ENCODE measurements around the gene RCOR1.

Gene RCOR1

DNA sequence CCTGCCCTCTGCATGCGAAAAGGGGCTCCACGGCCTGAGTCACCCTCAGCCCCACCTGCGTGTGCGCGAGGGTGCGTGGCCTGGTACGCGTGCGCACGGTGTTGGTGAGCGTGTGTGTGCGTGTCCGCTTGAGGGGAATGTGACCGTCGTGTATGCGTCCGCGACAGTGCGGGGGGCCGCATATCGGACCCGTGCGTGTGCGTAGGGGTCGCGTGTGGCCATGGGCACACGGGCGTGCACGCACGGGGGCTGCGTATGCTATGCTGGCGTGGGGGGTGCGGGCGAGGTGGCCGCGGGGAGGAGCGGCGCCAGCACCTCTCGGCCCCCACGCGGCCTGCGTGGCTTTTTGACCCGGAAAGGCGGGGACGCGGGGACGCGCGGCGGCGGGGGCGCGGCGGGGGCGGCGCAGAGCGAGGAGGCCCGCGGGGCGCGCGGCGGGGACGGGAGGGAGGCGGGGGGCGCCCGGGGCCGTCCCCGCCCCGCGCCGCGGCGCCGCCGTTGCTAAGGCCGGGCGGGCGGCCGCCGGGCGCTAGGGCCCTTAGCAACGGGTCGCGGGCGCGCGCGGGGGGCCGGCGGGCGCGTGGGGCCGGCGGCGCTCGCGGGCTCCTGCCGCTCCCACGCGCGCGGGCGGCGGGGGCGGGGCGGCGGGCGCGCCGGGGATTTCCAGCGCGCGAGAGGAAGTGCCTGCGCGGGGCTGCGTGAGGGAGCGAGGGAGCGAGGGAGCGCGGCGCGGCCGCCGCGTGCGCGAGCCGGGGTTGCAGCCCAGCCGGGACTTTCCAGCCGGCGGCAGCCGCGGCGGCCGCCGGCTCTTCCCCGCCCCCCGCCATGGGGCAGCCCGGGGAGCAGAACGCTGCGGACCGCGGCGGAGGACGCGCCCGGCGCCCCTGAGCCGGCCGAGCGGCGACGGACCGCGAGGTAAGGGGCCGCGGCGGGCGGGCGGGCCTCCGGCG, 184.6 kb downstream of the RCOR1 start, which contains the start of gene TRAF3:
TSS of gene TRAF3 (plus strand) at position 689 of the 950 bp plus-strand sequence. CDS start 92,753 bp downstream, outside the sequence.
- peak within 1 kb of the TSS; percentile 82 for H3K4me3 ChIP-seq (ENCODE audit: low read depth, low read length)

DNA sequence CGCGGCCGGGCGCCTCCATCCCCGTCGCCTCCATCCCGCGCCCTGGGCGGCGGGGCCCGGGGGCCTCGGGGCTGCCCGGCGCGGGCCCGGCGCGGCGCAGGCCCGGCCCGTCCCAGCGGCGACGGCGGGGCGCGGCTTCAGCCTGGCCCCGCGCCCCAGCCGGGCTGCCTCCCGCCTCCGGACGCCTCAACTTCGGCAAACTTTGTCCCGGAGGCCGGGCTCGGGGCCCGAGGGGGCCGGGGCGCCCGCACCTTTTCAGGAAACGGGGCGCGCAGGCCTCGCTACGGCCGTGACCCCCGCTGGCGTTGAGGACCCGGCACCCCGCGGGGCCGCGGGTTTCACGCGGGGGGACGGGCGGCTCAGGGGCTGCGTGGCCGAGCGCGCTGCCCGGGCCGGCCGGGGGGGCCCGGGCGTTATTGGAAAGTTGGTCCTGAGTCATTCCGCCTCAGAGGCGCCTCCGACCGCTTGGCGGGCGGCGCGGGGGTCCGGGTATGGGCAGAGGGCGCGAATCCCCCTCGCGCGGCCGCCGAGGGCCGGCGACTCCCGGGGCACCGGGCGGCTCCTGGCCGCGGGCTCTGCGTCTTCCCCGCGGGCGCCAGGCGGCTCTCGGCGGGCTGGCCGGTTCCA, 185.4 kb downstream of the RCOR1 start:
- TF ChIP-seq, protein P1, sequence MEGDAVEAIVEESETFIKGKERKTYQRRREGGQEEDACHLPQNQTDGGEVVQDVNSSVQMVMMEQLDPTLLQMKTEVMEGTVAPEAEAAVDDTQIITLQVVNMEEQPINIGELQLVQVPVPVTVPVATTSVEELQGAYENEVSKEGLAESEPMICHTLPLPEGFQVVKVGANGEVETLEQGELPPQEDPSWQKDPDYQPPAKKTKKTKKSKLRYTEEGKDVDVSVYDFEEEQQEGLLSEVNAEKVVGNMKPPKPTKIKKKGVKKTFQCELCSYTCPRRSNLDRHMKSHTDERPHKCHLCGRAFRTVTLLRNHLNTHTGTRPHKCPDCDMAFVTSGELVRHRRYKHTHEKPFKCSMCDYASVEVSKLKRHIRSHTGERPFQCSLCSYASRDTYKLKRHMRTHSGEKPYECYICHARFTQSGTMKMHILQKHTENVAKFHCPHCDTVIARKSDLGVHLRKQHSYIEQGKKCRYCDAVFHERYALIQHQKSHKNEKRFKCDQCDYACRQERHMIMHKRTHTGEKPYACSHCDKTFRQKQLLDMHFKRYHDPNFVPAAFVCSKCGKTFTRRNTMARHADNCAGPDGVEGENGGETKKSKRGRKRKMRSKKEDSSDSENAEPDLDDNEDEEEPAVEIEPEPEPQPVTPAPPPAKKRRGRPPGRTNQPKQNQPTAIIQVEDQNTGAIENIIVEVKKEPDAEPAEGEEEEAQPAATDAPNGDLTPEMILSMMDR (IDR thresholded peaks at IDR 0.05; ENCODE audit: borderline replicate concordance, insufficient read depth, low read depth, low read length) = no peak
- H3K4me3 ChIP-seq (ENCODE audit: low read depth, low read length) = peak overlapping the region; percentile 82

More for the DNA sequence above, 184.6 kb downstream of the RCOR1 start, which contains the start of gene TRAF3:
- TF ChIP-seq, protein P1 (IDR thresholded peaks at IDR 0.05; ENCODE audit: borderline replicate concordance, insufficient read depth, low read depth, low read length) = no peak

DNA sequence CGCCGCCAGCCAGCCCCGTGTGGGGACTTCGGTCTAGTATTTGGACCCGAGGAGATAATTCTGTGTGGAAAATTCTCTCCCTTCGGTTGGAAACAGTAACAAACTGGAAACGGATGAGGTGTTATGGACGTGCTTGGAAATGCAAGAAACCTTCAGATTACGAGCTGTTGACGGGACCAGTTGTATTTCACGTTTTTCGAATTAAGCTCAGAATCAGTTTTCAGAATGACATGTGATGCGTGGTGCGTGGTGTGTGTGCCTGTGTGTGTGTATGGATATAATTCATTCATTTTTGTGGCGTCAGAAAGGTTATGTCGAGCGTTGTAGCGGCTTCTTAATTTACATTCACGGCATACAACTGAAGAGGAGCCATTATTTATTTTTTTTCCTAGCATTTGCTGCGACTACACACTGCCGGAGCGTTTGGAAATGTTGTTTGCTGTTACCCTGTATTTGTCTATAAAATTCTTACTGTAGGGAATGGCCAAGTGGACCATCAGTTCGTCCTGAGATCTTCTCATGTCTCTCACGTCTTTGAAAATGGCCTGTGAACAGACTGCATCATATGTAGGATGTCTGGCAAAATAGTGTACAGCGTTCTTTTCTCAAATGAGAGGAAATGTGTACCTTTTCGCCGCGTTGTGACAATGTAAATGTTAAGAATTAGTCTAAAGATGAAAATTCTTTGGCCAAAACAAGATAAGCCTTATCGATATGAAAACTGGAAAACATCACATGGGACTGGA, 186.1 kb downstream of the RCOR1 start:
- peak overlapping the region; percentile 82 for H3K4me3 ChIP-seq (ENCODE audit: low read depth, low read length)
- TF ChIP-seq, protein P1 (IDR thresholded peaks at IDR 0.05; ENCODE audit: borderline replicate concordance, insufficient read depth, low read depth, low read length) = no peak

DNA sequence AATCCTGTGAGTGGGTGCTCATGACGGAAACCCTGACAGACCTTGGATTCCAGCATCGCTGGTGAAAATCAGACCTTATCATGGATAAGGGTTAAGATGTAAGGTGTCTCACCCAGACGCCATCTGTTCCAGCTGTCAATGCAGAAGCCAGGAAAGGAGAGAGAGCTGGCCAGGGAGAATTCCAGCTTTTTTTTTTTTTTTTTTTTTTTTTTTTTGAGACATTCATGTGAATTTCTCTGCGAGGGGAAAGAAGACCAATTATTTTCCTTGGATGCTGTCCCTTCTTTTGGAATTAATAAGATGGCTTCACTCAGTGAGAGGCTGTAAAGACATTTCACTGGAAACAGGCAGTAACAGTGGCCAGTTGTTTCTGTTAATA, 186.6 kb downstream of the RCOR1 start:
- TF ChIP-seq, protein P1 (IDR thresholded peaks at IDR 0.05; ENCODE audit: borderline replicate concordance, insufficient read depth, low read depth, low read length) = no peak
- peak overlapping the region; percentile 82 for H3K4me3 ChIP-seq (ENCODE audit: low read depth, low read length)

DNA sequence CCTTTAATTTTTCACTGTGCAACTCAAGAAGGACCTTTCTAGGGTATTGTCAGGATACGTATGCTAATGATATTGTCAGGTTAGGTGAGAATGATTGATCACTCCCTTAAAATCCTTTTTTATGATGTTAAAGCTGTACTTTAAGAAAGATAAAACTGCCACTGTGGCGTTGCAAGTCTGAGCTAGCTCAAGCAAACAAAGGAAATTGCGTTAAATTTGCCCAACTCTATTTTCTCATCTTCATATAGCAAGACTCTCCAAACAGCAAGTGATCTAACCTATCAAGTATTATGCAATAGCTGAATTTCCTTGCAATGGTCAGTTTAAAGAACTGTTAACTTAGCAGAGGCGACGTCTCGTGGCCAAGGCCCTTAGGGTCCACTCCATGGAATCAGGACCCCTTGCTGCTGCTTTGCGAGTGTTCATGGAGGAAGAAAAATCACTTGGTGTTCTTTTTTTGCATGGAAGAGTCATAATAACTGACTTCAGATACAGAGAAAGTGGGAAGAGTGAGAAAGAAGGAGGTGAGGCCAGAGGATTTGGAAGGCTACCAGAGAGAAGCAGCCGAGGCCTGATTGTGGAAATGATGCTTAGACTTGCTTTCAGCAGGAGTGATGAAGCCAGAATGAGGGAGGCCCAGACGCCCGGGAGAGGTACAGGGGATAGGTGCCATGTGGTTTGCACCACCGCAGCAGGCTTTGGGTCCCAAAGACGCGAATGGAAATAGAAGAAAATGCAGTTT, 187.3 kb downstream of the RCOR1 start:
- H3K4me3 ChIP-seq (ENCODE audit: low read depth, low read length) = peak overlapping the region; percentile 82
- TF ChIP-seq, protein P1 (IDR thresholded peaks at IDR 0.05; ENCODE audit: borderline replicate concordance, insufficient read depth, low read depth, low read length) = no peak
